D721Med (cell line): ENCODE results near the gene MS4A1.

Experiments
- DNase-seq: peaks from one replicate; pipeline ENCODE4 v3.0.0; 2011; ENCODE audit warnings: low spot score; ENCODE audit not compliant: insufficient read length
- FAIRE-seq: peaks from 2 replicates; lab custom pipeline; 2011; peaks lifted over from hg19 to GRCh38; lab: Jason Lieb, UNC
- CTCF ChIP-seq: IDR thresholded peaks from 2 replicates; pipeline ENCODE4 v1.5.1; 2012; ENCODE audit warnings: mild to moderate bottlenecking, control low read depth; ENCODE audit not compliant: insufficient read depth; ENCODE audit errors: missing control alignments

The MS4A1 gene

GRCh38 chr11:60455531-60456042, at the start of gene MS4A1:
MS4A1 (plus strand) TSS chr11:60455847; CDS start chr11:60462375, 6,528 bp downstream.
- FAIRE-seq: no peak

GRCh38 chr11:60420015-60420414, 35.6 kb upstream of the MS4A1 start:
- DNase-seq (no peak), FAIRE-seq (no peak)
- TF ChIP-seq CTCF: no peak

More at GRCh38 chr11:60455531-60456042, at the start of gene MS4A1:
- no peak for DNase-seq
- TF ChIP-seq CTCF: no peak

- DNase-seq (no peak), FAIRE-seq (no peak)
- no peak for TF ChIP-seq CTCF
These were observed 33.0 kb upstream of the MS4A1 start for GRCh38 chr11:60422609-60423008.

GRCh38 chr11:60428517-60428916, 27.1 kb upstream of the MS4A1 start:
- no peak for FAIRE-seq
- no peak for TF ChIP-seq CTCF
- no peak for DNase-seq

- FAIRE-seq (no peak), DNase-seq (no peak)
- no peak for TF ChIP-seq CTCF
These were observed 26.4 kb upstream of the MS4A1 start, which contains the start of gene MS4A5 for GRCh38 chr11:60429272-60429671. MS4A5 (plus strand) TSS chr11:60429572; CDS start chr11:60429675, 103 bp downstream.

- no peak for TF ChIP-seq CTCF
- DNase-seq: no peak
- no peak for FAIRE-seq
These were observed 24.4 kb upstream of the MS4A1 start for GRCh38 chr11:60431251-60431650.

GRCh38 chr11:60433401-60433800, 22.2 kb upstream of the MS4A1 start:
- no peak for DNase-seq
- FAIRE-seq: no peak
- TF ChIP-seq CTCF: no peak
